ENCODE measurements around the gene IRS2. TPM values are rescaled to one million over a fixed set of nuclear protein-coding genes. Genes with fewer than 3 reads are reported as not detected.

Gene IRS2
- total RNA-seq, 1 experiment from 2014 or later: 9.2 TPM

- no peak for DNase-seq (ENCODE audit: low read depth, low spot score)
- Histone ChIP-seq H4K20me1 (ENCODE audit: insufficient read depth) (no peaks in the 10 kb centered on the region), H3K4me2 (ENCODE audit: low read length) (no peak overlapping the region), H3K9ac (ENCODE audit: low read length) (no peak overlapping the region), H3K27me3 (ENCODE audit: insufficient read depth, low read length) (no peaks in the 10 kb centered on the region), H3K27ac (ENCODE audit: low read depth, low read length) (no peak overlapping the region), H3K36me3 (ENCODE audit: control insufficient read depth in 1 of 2, insufficient read depth in 2 of 2, low read length in 2 of 2) (no peaks in the 10 kb centered on the region; a peak in 1 of 4 replicates), H2AFZ (ENCODE audit: low read depth, low read length, poor library complexity, severe bottlenecking) (no peak overlapping the region), H3K9me3 (ENCODE audit: control insufficient read depth in 1 of 2, insufficient read depth in 1 of 2, low read depth in 1 of 2, low read length in 2 of 2) (no peaks in the 10 kb centered on the region), H3K9me2 (ENCODE audit: insufficient read depth) (no peaks in the 10 kb centered on the region), H3K4me3 (replicated peaks in 1 of 2; ENCODE audit: low read depth in 1 of 2, low read length in 2 of 2) (no peak overlapping the region), H3K79me2 (ENCODE audit: insufficient read depth, low read length) (peaks cover 13% of the 10 kb centered on the region; the same call in 1 of the 2 replicates), H3K4me1 (ENCODE audit: control insufficient read depth in 1 of 2, insufficient read depth in 2 of 2, low read length in 2 of 2) (no peaks in the 10 kb centered on the region)
- CTCF ChIA-PET: no interaction called here
- RAD21 ChIA-PET (ENCODE audit: low non-redundant PET in 1 of 2, low total read pairs in 2 of 2, uncharacterized antibody in 2 of 2, unreplicated experiment in 2 of 2): no interaction called here
- intact Hi-C loops (cut with micrococcal nuclease): no loop called here
- POLR2A ChIA-PET: no interaction called here
- TF ChIP-seq POLR2AphosphoS5 (IDR thresholded peaks at IDR 0.05; ENCODE audit: low read depth, low read length) (no peak), ZFX (IDR thresholded peaks at IDR 0.05) (no peak), MAX (IDR thresholded peaks at IDR 0.05) (no peak), ZNF274 (IDR thresholded peaks at IDR 0.05; ENCODE audit: low read depth, low read length) (no peak), JUND (IDR thresholded peaks at IDR 0.05) (no peak), SP1 (IDR thresholded peaks at IDR 0.05; ENCODE audit: low read depth) (no peak), SRF (IDR thresholded peaks at IDR 0.05; ENCODE audit: low read depth) (no peak), CBX3 (IDR thresholded peaks at IDR 0.05; ENCODE audit: low read depth) (no peak), ELF1 (IDR thresholded peaks at IDR 0.05; ENCODE audit: borderline replicate concordance, low read depth) (no peak), RAD21 (IDR thresholded peaks at IDR 0.05; ENCODE audit: low read depth) (no peak), YY1 (IDR thresholded peaks at IDR 0.05; ENCODE audit: extremely low read depth, insufficient replicate concordance, low read depth, low read length) (no peak), FOSL1 (IDR thresholded peaks at IDR 0.05; ENCODE audit: low read depth) (no peak), SIN3A (IDR thresholded peaks at IDR 0.05; ENCODE audit: low read depth) (no peak), EZH2phosphoT487 (IDR thresholded peaks at IDR 0.05; ENCODE audit: borderline replicate concordance) (no peak), EZH2 (IDR thresholded peaks at IDR 0.05) (no peak), REST (IDR thresholded peaks at IDR 0.05; ENCODE audit: low read depth) (no peak)
- ATAC-seq: no peak
- no TSS peak for BruUV-seq (replicated peaks)
These were observed 30.8 kb downstream of the IRS2 start for GRCh38 chr13:109755551-109755950.
